Osteocyte (in vitro differentiated cells): ENCODE data around the gene NUDT5. TPM values are rescaled to one million over a fixed set of nuclear protein-coding genes. Genes with fewer than 3 reads are reported as not detected.

Source experiments
- DNase-seq: peaks from one replicate; pipeline ENCODE4 v3.0.0; 2021; ENCODE audit warnings: mixed read lengths; ENCODE audit not compliant: unreplicated experiment; ENCODE audit errors: extremely low spot score
- H3K27ac Mint-ChIP-seq: one replicate; pipeline ENCODE4 v1.8.0; 2021; ENCODE audit warnings: mild to moderate bottlenecking, mixed read lengths; ENCODE audit not compliant: unreplicated experiment
- H3K27me3 Mint-ChIP-seq: one replicate; pipeline ENCODE4 v1.8.0; 2021; ENCODE audit warnings: mixed read lengths; ENCODE audit not compliant: unreplicated experiment
- H3K36me3 Mint-ChIP-seq: one replicate; pipeline ENCODE4 v1.8.0; 2021; ENCODE audit warnings: mixed read lengths; ENCODE audit not compliant: unreplicated experiment
- H3K4me1 Mint-ChIP-seq: one replicate; pipeline ENCODE4 v1.8.0; 2021; ENCODE audit warnings: mixed read lengths; ENCODE audit not compliant: unreplicated experiment
- H3K4me3 Mint-ChIP-seq: one replicate; pipeline ENCODE4 v1.8.0; 2021; ENCODE audit warnings: mild to moderate bottlenecking, moderate library complexity, mixed read lengths; ENCODE audit not compliant: unreplicated experiment
- H3K9me3 Mint-ChIP-seq: one replicate; pipeline ENCODE4 v1.8.0; 2021; ENCODE audit warnings: mixed read lengths; ENCODE audit not compliant: unreplicated experiment
- CTCF ChIP-seq: fragments of 200-600 bp; sonication (generic); IDR thresholded peaks from 2 replicates; pipeline ENCODE4 v1.5.0; 2021; ENCODE audit warnings: antibody characterized with exemption, mild to moderate bottlenecking, moderate library complexity
- total RNA-seq: library from RNA; stranded (reverse); gene quantifications from 2 replicates; pipeline ENCODE4 v1.2.1, GENCODE V29; 2021

Gene NUDT5
- total RNA-seq, 1 donor from 2014 or later: 56.2 TPM

GRCh38 chr10:12202226-12202625 is 6.5 kb upstream of the NUDT5 start:
- Mint-ChIP-seq H3K9me3 (peaks cover 3% of the 10 kb centered on the region), H3K27me3 (no peaks in the 10 kb centered on the region), H3K27ac (no peak overlapping the region), H3K36me3 (peaks cover 29% of the 10 kb centered on the region), H3K4me1 (peaks cover 7% of the 10 kb centered on the region), H3K4me3 (no peak overlapping the region)
- TF ChIP-seq CTCF: no peak
- DNase-seq: no peak

- H3K4me1 Mint-ChIP-seq: peaks cover 14% of the 10 kb centered on the region
- H3K9me3 Mint-ChIP-seq: peaks cover 3% of the 10 kb centered on the region
- TF ChIP-seq CTCF: no peak
- no peak overlapping the region for H3K27ac Mint-ChIP-seq
- no peaks in the 10 kb centered on the region for H3K27me3 Mint-ChIP-seq
- no peak for DNase-seq
- H3K4me3 Mint-ChIP-seq: no peak overlapping the region
- peaks cover 25% of the 10 kb centered on the region for H3K36me3 Mint-ChIP-seq
Measured at GRCh38 chr10:12201543-12201942, 5.9 kb upstream of the NUDT5 start.

DNA sequence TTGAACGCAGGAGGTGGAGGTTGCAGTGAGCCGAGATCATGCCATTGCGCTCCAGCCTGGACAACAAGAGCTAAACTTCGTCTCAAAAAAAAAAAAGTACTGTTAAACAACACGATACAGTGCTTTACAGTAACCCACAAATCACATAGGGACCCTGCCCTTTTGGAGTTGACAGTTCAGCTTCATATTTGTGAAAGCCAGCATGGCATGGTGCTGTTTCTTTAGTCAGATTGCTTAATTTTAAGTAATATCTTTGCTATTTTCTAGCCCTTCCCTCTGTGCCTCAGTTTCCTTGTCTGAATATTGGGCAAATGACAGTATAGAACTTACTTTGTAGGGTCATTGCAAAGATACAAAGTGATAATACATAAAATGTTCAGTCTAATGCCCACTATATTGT is 5.2 kb upstream of the NUDT5 start:
- TF ChIP-seq CTCF: no peak
- H3K9me3 Mint-ChIP-seq: peaks cover 3% of the 10 kb centered on the region
- no peaks in the 10 kb centered on the region for H3K27me3 Mint-ChIP-seq
- peaks cover 21% of the 10 kb centered on the region for H3K36me3 Mint-ChIP-seq
- H3K27ac Mint-ChIP-seq: no peak overlapping the region
- no peak for DNase-seq
- H3K4me3 Mint-ChIP-seq: no peak overlapping the region
- H3K4me1 Mint-ChIP-seq: peaks cover 18% of the 10 kb centered on the region

DNA sequence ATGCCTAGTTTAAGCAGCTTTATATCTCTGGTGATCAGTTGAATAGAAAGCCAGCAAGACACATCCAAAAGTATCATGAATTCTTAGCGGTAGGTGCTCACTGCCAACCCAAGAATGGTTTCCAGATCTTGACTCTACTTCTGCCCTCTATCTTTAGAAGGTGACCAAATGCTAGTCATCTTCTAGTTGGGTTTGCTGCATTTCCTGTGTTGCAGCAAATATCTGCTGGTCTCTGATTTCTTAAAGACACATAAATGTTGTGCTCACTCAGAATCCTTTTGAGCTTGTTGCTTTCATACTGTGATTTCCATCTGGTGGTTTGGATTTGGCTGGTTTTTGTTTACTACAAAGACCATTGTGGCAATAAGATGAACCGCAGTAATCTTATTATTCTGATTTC is 2.5 kb upstream of the NUDT5 start:
- DNase-seq: no peak
- Mint-ChIP-seq H3K9me3 (no peaks in the 10 kb centered on the region), H3K4me1 (peaks cover 31% of the 10 kb centered on the region), H3K36me3 (peaks cover 14% of the 10 kb centered on the region), H3K4me3 (peak overlapping the region; percentile 18), H3K27me3 (no peaks in the 10 kb centered on the region), H3K27ac (no peak overlapping the region)
- TF ChIP-seq CTCF: no peak

- Mint-ChIP-seq H3K27me3 (no peaks in the 10 kb centered on the region), H3K36me3 (peaks cover 16% of the 10 kb centered on the region), H3K4me3 (peak overlapping the region; percentile 96), H3K9me3 (no peaks in the 10 kb centered on the region), H3K27ac (peak overlapping the region; percentile 99), H3K4me1 (peaks cover 34% of the 10 kb centered on the region)
- no peak for DNase-seq
- TF ChIP-seq CTCF: no peak
Measured at GRCh38 chr10:12196531-12197211, 980 bp upstream of the NUDT5 start.
